Stomach (tissue), 9 donors: ENCODE data around the gene PRUNE2. TPM values are rescaled to one million over a fixed set of nuclear protein-coding genes. Genes with fewer than 3 reads are reported as not detected.

Experiments
- DNase-seq, 2 donors: peaks; one replicate each; pipeline versions ENCODE4 v3.0.0 to v3.0.0-alpha.2; 2013 to 2019
- H3K27ac ChIP-seq, 5 donors: fragments of 200-600 bp in 4 of 5; sonication (generic) in 4 of 5; one replicate each; pipeline ENCODE4 v1.5.1; 2013 to 2019; ENCODE audit warnings: mild to moderate bottlenecking in 1 of 5, moderate library complexity in 1 of 5
- H3K27me3 ChIP-seq, 3 donors: fragments of 200-600 bp; sonication (generic); one replicate each; pipeline ENCODE4 v1.5.1; 2017 to 2019; ENCODE audit warnings: mixed run types in 1 of 3
- H3K36me3 ChIP-seq, 4 donors: fragments of 200-600 bp; sonication (generic); 1 replicate in 3 of 4; 2 replicates in 1 of 4; pipeline ENCODE4 v1.5.1; 2016 to 2019
- H3K4me1 ChIP-seq, 4 donors: fragments of 200-600 bp; sonication (generic); one replicate each; pipeline ENCODE4 v1.5.1; 2016 to 2019
- H3K4me3 ChIP-seq, 4 donors: fragments of 200-600 bp; sonication (generic) in 3 of 4; one replicate each; pipeline ENCODE4 v1.5.1; 2016 to 2019; ENCODE audit warnings: mild to moderate bottlenecking in 1 of 4
- H3K9me3 ChIP-seq, 4 donors: fragments of 200-600 bp; sonication (generic); one replicate each; pipeline ENCODE4 v1.5.1; 2016 to 2019
- EP300 ChIP-seq: sonication (generic); formaldehyde crosslinking; IDR thresholded peaks from one replicate; pipeline ENCODE4 v1.6.1; 2017; ENCODE audit warnings: antibody characterized with exemption
- POLR2A ChIP-seq, 4 donors: fragments of 450-650 bp; IDR thresholded peaks; one replicate each; pipeline ENCODE4 v1.6.1; 2016; ENCODE audit warnings: antibody characterized with exemption in 4 of 4, control low read depth in 2 of 4, mild to moderate bottlenecking in 1 of 4, moderate library complexity in 1 of 4
- POLR2AphosphoS5 ChIP-seq, 3 donors: sonication (generic); formaldehyde crosslinking; IDR thresholded peaks; one replicate each; pipeline ENCODE4 v1.6.1; 2016; ENCODE audit warnings: antibody characterized with exemption in 3 of 3
- WGBS, 5 donors: extraction: QIAGEN DNeasy Blood & Tissue Kit in 3 of 5; methylation state at CpG; one replicate each; pipeline versions ENCODE4 v1.1.5 to v1.1.7; 2013 to 2018; 5-methylcytosine and 5-hydroxymethylcytosine counted together
- intact Hi-C: fragments of 100-400 bp; cut with DNase I; formaldehyde crosslinking; loops from one replicate; pipeline ENCODE4 v1.15.1; 2023; ENCODE audit warnings: low total_unique reads
- polyA plus RNA-seq, 3 donors: library from polyadenylated mRNA; stranded (reverse); fragments of 200-250 nt; gene quantifications; one replicate each; pipeline ENCODE4 v1.2.3, GENCODE V29; 2013
- total RNA-seq, 5 donors: library from RNA; depleted of rRNA; stranded (reverse); fragments of >200 nt; gene quantifications; one replicate each; pipeline versions ENCODE4 v1.1.0 to v1.2.3, GENCODE V29; 2014 to 2016
- TF ChIP-seq, protein P1 (sequence below), 7 experiments: fragments of 450-650 bp in 4 of 7; fragments of 200-600 bp in 3 of 7; sonication (generic) in 3 of 7; IDR thresholded peaks; one replicate each; pipeline ENCODE4 v1.5.1; 2016 to 2019; ENCODE audit warnings: antibody characterized with exemption in 7 of 7, control low read depth in 2 of 7, mild to moderate bottlenecking in 1 of 7
- donor health status: healthy with polysubstance abuse.
- donor health status: Bipolar disorder and iron deficiency.
- donor health status: healthy.

Gene PRUNE2
- total and polyA plus RNA-seq, 8 donors, result 2.6 to 311 (median 75.4) TPM

DNA sequence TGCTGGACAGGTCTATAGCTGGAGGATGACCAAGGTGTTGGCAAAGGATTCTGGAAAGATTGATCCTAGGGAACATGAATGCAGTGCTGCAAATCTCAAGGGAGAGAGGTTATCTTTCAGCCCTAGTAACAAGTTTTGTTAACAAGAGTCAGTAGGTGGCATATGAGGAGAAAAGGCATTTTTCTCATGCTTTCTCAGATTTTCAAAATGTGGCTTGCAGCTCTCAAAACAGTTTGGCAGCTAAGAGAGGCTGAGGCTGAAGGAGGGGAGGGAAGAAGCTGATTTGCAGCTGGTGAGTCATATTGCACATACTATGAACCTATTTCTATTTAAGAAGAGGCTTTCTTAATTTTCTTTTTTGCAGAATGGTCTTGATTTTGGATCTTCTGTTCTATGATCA is 205.9 kb downstream of the PRUNE2 start:
- no peak for TF ChIP-seq POLR2AphosphoS5 (IDR thresholded peaks at IDR 0.05)
- TF ChIP-seq POLR2A (IDR thresholded peaks at IDR 0.05), result no peak
- TF ChIP-seq, protein P1, sequence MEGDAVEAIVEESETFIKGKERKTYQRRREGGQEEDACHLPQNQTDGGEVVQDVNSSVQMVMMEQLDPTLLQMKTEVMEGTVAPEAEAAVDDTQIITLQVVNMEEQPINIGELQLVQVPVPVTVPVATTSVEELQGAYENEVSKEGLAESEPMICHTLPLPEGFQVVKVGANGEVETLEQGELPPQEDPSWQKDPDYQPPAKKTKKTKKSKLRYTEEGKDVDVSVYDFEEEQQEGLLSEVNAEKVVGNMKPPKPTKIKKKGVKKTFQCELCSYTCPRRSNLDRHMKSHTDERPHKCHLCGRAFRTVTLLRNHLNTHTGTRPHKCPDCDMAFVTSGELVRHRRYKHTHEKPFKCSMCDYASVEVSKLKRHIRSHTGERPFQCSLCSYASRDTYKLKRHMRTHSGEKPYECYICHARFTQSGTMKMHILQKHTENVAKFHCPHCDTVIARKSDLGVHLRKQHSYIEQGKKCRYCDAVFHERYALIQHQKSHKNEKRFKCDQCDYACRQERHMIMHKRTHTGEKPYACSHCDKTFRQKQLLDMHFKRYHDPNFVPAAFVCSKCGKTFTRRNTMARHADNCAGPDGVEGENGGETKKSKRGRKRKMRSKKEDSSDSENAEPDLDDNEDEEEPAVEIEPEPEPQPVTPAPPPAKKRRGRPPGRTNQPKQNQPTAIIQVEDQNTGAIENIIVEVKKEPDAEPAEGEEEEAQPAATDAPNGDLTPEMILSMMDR (IDR thresholded peaks at IDR 0.05), result no peak

DNA sequence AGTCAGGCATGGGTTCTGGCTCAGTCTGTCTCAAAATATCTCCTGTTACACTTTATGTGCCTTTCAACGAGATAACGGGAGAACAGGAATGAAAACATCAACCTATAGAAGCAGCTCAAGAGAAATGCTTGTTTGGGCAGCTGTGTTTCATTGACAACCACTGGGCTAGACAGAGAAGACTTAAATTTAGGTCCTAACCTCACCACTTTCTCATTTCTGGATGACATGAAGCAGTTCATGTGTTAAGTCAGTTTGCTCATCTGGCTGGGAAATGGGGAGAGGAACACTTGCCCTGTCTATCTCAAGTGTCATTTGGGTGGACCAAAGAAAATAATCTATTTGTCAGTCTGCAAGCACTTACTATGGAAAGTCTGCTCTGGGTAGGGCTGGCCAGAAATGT is 208.4 kb downstream of the PRUNE2 start:
- 39 to 59% (median 46%) methylated on average over 2 of the region's 2 CpGs for WGBS, 5 donors
- no peak overlapping the region for H3K27ac ChIP-seq
- H3K4me1 ChIP-seq, result peaks cover 0 to 29% (median 12%) of the 10 kb centered on the region in 4 donors
- H3K9me3 ChIP-seq, result no peaks in the 10 kb centered on the region
- no peak for DNase-seq
- H3K36me3 ChIP-seq, result no peaks in the 10 kb centered on the region
- intact Hi-C loops, result no loop called here
- H3K4me3 ChIP-seq, result no peak overlapping the region
- TF ChIP-seq POLR2A (IDR thresholded peaks at IDR 0.05) (no peak), POLR2AphosphoS5 (IDR thresholded peaks at IDR 0.05) (no peak)
- H3K27me3 ChIP-seq, result no peaks in the 10 kb centered on the region

More for the DNA sequence above, 205.9 kb downstream of the PRUNE2 start:
- intact Hi-C loops, result no loop called here
- H3K27ac ChIP-seq, result no peak overlapping the region
- DNase-seq, result no peak
- H3K4me1 ChIP-seq, result peaks cover 0 to 34% (median 13%) of the 10 kb centered on the region in 4 donors
- no peaks in the 10 kb centered on the region for H3K9me3 ChIP-seq
- H3K36me3 ChIP-seq, result peaks cover 0 to 5% (median 0%) of the 10 kb centered on the region in 4 donors
- H3K27me3 ChIP-seq, result no peaks in the 10 kb centered on the region
- H3K4me3 ChIP-seq, result no peak overlapping the region

DNA sequence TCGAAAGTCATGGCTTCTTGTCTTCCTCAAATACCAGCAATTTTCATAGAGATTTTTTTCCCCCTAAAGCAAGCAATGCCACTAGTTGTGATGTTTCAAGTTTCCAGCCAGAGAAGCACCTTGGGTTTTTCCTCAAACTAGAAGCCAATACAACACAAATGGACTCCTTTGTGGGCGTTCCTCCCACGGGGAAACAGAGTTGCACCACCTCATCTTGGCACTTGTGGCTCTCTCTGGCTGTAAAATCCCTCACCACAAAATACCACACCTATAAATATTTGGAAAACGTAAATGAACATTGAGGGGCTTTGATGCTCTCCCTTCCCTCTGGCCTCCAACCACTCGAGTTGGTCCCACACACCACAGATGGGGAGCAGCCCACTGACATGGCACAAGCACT is 208.8 kb downstream of the PRUNE2 start:
- no peak for DNase-seq
- TF ChIP-seq POLR2AphosphoS5 (IDR thresholded peaks at IDR 0.05) (no peak), POLR2A (IDR thresholded peaks at IDR 0.05) (no peak)
- WGBS, 5 donors, result 50 to 64% (median 60%) methylated on average over 5 of the region's 5 CpGs
- no peaks in the 10 kb centered on the region for H3K36me3 ChIP-seq
- no peak overlapping the region for H3K27ac ChIP-seq
- no peaks in the 10 kb centered on the region for H3K27me3 ChIP-seq
- no peaks in the 10 kb centered on the region for H3K9me3 ChIP-seq
- intact Hi-C loops, result no loop called here
- H3K4me3 ChIP-seq, result no peak overlapping the region
- peaks cover under 1 to 32% (median 15%) of the 10 kb centered on the region in 4 donors for H3K4me1 ChIP-seq

DNA sequence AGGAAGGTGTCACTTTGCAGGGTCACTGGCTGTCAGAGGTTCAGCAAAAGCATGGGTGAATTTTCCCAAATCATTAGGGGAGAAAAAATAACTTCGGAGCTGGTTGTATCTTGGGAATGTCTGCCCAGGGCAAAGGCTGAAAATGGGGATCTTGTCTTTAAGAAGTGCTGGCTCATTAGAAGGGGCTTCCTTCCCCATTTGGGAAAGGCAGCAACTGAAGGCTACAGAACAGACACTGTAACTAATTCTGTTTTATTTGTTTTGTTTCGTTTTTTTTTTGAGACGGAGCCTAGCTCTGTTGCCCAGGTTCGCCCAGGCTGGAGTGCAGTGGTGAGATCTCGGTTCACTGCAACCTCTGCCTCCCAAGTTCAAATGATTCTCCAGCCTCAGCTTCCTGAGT is 212.0 kb downstream of the PRUNE2 start:
- Histone ChIP-seq H3K27me3 (no peaks in the 10 kb centered on the region), H3K9me3 (no peaks in the 10 kb centered on the region), H3K4me1 (peaks cover 23 to 43% (median 34%) of the 10 kb centered on the region in 4 donors), H3K36me3 (no peaks in the 10 kb centered on the region), H3K27ac (no peak overlapping the region), H3K4me3 (no peak overlapping the region)
- WGBS, 5 donors, result 79 to 90% (median 82%) methylated on average over 5 of the region's 5 CpGs
- no peak for DNase-seq
- intact Hi-C loops, result no loop called here
- no peak for TF ChIP-seq POLR2A (IDR thresholded peaks at IDR 0.05)
- TF ChIP-seq, protein P1 (IDR thresholded peaks at IDR 0.05), result no peak
- TF ChIP-seq EP300, result no peak
- no peak for TF ChIP-seq POLR2AphosphoS5 (IDR thresholded peaks at IDR 0.05)

DNA sequence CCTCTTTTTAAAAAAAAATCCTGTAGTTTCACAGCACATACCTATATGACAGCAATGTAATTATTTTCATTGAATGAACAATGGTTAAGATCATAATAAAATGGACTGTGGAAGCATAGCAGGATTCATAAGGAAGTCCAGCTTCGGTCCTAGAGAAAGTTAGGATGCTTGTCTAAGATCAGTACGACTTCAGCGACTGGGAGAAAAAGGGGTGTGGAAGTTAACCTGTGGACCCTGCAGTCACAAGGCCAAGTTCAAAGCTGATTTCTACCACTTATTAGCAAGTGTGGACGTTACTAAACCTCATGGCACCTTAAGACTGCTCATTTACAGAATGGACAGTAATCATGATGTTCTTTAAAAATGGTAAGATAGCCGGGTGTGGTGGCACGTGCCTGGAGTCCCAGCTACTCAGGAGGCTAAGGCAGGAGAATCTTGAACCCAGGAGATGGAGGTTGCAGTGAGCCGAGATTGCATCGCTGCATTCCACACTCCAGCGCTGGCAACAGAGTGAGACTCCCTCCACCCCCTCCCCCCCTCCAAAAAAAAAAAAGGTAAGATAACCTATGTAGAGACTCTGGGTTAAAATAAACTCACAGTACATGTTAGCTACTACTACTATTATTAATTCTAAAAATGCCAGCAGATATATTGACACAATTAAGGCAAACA is 213.3 kb downstream of the PRUNE2 start:
- Histone ChIP-seq H3K27ac (no peak overlapping the region), H3K36me3 (no peaks in the 10 kb centered on the region), H3K9me3 (no peaks in the 10 kb centered on the region), H3K27me3 (no peaks in the 10 kb centered on the region), H3K4me3 (no peak overlapping the region), H3K4me1 (peaks cover 32 to 56% (median 42%) of the 10 kb centered on the region in 4 donors)
- TF ChIP-seq POLR2A (IDR thresholded peaks at IDR 0.05) (no peak), EP300 (no peak), POLR2AphosphoS5 (IDR thresholded peaks at IDR 0.05) (no peak)
- TF ChIP-seq, protein P1 (IDR thresholded peaks at IDR 0.05), result no peak
- DNase-seq, result no peak
- 29 to 60% (median 58%) methylated on average over 9 of the region's 9 CpGs for WGBS, 5 donors
- intact Hi-C loops, result no loop called here
